Activated effector memory CD4-positive, alpha-beta T cell treated with anti-CD3 and anti-CD28 coated beads, Interleukin-2, amount 50 U/mL, for 16 hours (primary cell): Measurements from ENCODE around the gene DOCK10.

ENCODE experiments used
- DNase-seq: peaks from one replicate; pipeline ENCODE4 v3.0.0-alpha.2; 2020

DOCK10 gene

GRCh38 chr2:224869601-224870233, 172.6 kb downstream of the DOCK10 start:
- DNase-seq = no peak

DNA sequence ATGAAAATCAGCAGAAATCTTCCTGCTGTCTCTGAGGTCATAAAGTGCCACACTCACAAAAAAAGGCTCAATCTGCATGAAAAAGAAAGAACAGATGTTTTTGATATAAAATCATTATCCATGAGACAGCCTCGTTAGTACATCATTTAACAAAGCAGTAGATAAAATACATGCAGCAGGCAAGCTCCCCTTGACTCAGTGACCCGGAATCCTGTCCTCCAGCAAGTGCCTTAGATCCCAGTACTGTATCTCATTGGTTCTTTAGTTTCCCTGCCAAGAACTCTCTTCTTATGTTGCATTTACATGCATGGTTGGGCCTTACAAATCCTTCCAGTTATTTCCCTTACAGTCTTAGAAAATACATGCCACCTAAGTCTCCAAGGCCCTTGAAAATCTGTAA, 177.3 kb downstream of the DOCK10 start:
- no peak for DNase-seq

GRCh38 chr2:224861266-224861665, 181.0 kb downstream of the DOCK10 start:
- no peak for DNase-seq

- no peak for DNase-seq
Measured at GRCh38 chr2:224860786-224861185, 181.5 kb downstream of the DOCK10 start.

DNA sequence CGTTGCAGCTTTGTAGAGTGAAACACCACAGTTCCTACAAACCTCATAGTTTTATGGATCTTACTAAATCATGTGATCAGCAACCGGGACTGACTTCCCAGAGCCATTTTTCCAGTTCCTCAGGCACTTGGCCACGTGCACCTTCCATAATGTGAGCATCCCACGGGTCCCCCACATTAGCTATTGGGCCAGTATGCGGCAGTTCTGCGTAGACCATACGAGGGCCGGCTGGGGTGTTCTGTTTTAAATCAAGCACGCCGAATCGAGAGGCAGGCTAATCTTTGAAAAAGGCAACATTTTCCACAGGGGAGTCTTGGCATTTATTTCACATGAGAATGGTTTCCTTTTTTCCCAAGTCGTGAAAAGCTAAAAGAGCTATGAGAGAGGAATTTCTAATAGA, 190.5 kb downstream of the DOCK10 start:
- DNase-seq = no peak

DNA sequence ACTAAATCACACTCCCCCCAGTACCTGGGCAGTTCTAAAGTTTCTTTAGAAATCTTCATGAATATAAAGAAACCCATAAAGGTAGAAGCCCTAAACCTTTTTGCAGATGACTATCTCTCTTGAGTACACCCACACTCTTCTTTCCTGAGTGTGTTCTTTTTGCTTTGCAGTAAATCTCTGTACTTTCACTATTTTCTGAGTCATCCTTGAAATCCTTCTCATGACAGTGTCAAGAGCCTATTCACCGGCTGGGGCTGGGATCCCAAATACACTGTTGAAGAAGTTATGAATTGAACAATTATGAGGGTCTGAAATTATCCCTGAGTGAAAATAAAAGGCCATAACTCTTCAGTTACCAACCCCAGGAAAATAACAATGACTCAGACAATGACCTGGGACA, 192.2 kb downstream of the DOCK10 start:
- DNase-seq = no peak

DNA sequence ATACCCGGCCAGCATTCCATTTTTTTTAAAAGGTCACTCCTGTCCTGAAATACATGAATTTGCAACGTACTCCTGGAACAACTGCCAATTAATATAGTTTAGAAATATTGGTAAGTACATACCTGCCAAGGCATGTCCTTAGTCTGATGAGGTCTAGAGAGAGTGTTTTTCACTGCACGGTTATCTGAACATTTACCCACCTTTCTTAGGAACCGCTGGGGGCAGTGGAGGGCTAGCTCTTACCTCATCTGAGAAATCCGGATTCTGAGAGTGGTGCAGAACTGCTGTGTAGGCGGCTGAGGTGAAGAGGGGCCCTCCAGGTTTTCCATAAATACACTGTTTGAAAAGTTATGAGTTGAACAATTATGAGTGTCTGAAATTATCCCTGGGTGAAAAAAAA, 193.0 kb downstream of the DOCK10 start:
- no peak for DNase-seq

- DNase-seq = no peak
Measured at GRCh38 chr2:224847961-224848850, 194.1 kb downstream of the DOCK10 start.

GRCh38 chr2:224847381-224847780, 194.9 kb downstream of the DOCK10 start:
- DNase-seq = no peak

DNA sequence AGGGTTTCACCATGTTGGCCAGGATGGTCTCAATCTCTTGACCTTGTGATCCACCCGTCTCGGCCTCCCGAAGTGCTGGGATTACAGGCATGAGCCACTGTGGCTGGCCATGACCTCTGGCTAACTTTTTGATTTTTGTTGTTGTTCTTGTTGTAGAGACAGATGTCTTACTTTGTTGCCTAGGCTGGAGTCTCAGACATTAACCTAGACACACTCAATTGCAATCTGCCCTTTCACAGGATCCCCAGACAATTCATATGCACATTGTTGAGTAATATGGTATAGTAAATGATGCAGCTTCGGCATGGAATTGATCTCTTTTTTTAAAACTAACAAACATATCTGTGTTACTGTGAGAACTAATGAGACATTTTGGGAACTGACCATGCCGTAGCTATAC, 195.6 kb downstream of the DOCK10 start:
- DNase-seq = no peak

DNA sequence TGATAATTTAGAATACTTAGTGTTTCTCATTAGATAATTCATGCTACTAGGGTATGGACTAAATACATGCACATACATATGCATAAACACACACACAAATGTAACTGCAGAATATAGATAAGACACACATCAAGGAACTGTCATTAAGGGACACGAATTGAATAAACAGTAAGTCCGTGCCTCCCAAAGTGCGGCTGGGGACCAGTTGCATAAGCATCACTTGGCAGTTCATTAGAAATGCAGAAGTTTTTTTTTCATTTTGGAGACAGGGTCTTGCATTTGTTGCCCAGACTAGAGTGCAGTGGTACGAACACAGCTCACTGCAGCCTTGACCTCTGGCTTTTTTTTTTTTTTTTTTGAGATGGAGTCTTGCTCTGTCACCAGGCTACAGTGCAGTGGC, 196.1 kb downstream of the DOCK10 start:
- no peak for DNase-seq

GRCh38 chr2:224843141-224843540, 199.1 kb downstream of the DOCK10 start:
- DNase-seq = no peak

DNA sequence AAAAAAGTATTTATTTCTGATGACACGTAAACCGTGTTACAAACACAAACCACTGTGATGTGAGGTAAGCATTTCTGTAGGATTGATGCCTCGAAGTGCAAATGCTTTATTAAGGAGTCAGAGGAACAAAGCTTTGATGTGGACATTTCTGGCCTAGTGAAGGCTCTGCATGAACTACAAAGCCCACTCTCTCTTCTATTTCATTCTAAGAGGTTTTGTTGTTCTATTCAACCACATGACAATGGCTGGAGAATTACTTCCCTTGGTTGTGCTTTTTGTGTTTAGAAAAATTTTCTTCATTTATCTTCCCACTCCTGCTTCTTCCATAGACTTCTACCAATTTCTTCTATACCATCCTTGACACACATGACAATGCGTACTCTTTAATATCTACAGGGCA, 200.4 kb downstream of the DOCK10 start:
- no peak for DNase-seq

GRCh38 chr2:224838335-224838734, 203.9 kb downstream of the DOCK10 start:
- no peak for DNase-seq

DNA sequence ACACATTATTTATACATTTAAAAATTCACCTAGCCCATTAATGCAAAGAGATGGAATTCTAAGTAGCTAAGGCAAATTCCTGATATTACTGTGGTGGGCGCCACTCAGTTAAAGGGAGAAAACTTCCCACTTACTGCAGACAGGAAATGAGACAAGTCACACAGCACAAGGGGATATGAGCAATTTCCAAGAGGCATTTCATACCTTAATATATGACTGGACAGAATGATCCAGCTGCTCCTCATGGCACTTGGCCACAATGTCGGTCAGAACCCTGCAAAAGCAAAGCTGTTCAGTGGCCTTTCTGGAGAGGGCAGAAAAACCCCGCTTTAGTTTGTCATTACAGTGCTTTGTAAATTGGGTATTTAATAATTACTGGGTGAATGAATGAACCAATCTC, 204.7 kb downstream of the DOCK10 start:
- DNase-seq = no peak

DNA sequence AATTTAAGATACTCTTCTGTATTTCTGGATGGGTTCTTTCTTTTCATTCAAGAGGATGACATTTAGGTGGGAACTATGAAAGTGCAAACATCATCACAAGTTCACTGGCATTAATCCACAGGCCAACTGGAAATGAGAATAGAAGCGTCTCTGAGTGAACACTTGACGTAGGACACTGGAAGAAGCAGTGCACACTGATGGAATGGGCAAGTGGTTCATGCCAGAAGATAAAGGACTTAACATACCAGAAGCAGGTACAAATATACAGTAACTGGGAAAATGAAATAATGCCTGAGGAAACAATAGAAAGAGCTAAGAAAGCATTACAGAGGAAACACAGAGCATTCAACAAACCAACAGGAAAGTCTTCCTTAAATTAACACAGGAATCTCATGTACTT, 205.2 kb downstream of the DOCK10 start:
- no peak for DNase-seq

GRCh38 chr2:224836263-224836662, 206.0 kb downstream of the DOCK10 start:
- no peak for DNase-seq

DNA sequence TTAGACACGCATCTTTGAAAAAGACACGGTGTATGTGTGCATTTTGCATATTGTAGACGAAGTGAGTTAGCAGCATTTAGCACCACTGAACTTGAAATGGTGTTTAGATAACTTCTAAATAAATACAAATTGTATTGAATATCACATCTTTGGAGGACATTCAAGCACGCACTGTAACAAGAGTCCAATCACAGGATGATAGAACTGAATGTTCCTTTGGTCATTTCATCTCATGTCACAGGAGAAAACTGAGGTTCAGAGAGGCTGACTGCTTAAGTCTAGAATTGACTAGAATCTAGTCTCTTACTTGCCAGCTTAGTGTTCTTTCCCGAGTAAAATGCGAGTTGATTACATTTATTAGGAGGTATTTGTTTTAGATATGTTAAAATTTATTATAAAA, 206.9 kb downstream of the DOCK10 start:
- DNase-seq = no peak

- DNase-seq = no peak
Measured at GRCh38 chr2:224833986-224834385, 208.3 kb downstream of the DOCK10 start.

- DNase-seq = no peak
Measured at GRCh38 chr2:224832207-224832606, 210.1 kb downstream of the DOCK10 start.

GRCh38 chr2:224831530-224831929, 210.7 kb downstream of the DOCK10 start:
- DNase-seq = no peak

- no peak for DNase-seq
Measured at GRCh38 chr2:224820283-224820991, 221.8 kb downstream of the DOCK10 start.

- DNase-seq = no peak
Measured at GRCh38 chr2:224819075-224819474, 223.2 kb downstream of the DOCK10 start.

GRCh38 chr2:224817676-224818075, 224.6 kb downstream of the DOCK10 start:
- DNase-seq = no peak
